ENCODE measurements around the gene GRAMD1A.
"Not testable (repeated sequence)": the region's sequence is repeated elsewhere in the genome, so short reads cannot be mapped to it uniquely, and the experiment has no call there.

Gene GRAMD1A

GRCh38 chr19:35015270-35015953 is 15.3 kb downstream of the GRAMD1A start:
- no peak for DNase-seq (ENCODE audit: extremely low spot score, insufficient read length, low read depth)
- no peak for FAIRE-seq

DNA sequence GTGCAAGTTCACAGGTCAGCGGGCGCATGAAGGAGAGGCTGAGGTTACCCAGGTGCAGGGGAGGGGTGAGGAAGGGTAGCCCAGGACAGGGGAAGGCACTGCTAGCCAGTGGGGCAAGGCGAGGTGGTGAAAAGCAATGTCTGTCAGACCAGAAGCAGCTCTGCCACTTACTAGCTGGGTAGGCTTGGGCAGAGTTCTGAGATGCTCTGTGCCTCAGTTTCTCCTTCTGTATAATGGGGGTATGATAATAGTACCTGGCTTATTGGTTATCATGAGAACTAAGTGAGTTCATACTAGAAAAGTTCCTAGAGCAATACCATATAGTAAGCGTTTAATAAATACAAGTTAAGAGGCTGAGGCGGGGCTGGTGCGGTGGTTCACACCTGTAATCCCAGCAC is 15.8 kb downstream of the GRAMD1A start:
- FAIRE-seq: no peak

GRCh38 chr19:35017507-35017906 is 17.4 kb downstream of the GRAMD1A start:
- FAIRE-seq (no peak), DNase-seq (ENCODE audit: extremely low spot score, insufficient read length, low read depth) (no peak)

More for the DNA sequence above, 15.8 kb downstream of the GRAMD1A start:
- DNase-seq (ENCODE audit: extremely low spot score, insufficient read length, low read depth): no peak

GRCh38 chr19:35018379-35018778 is 18.3 kb downstream of the GRAMD1A start:
- DNase-seq (ENCODE audit: extremely low spot score, insufficient read length, low read depth) (no peak), FAIRE-seq (no peak)

GRCh38 chr19:35019144-35019543 is 19.0 kb downstream of the GRAMD1A start:
- DNase-seq (ENCODE audit: extremely low spot score, insufficient read length, low read depth) (no peak), FAIRE-seq (no peak)

DNA sequence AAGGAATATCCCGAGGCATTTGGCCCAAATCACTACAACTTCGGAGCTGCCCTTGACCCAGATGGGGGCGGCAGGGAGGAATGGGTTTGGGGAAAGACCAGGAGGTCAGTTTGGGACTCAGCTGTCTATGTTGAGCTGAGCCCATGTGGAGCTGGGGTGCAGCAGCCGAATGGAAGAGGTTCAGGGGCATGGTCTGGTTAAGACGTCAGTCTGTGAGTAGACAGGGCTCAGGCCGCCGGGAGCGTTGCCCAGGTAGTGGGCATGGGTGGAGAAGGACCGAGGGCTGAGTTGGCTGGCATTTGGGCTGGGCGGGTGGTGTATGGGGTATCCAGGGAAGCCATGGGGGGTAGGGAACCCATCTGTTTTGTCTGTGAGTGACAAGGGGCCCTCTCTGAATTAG is 20.9 kb downstream of the GRAMD1A start:
- DNase-seq (ENCODE audit: extremely low spot score, insufficient read length, low read depth) (no peak), FAIRE-seq (no peak)

GRCh38 chr19:35021596-35021995 is 21.5 kb downstream of the GRAMD1A start:
- no peak for FAIRE-seq

DNA sequence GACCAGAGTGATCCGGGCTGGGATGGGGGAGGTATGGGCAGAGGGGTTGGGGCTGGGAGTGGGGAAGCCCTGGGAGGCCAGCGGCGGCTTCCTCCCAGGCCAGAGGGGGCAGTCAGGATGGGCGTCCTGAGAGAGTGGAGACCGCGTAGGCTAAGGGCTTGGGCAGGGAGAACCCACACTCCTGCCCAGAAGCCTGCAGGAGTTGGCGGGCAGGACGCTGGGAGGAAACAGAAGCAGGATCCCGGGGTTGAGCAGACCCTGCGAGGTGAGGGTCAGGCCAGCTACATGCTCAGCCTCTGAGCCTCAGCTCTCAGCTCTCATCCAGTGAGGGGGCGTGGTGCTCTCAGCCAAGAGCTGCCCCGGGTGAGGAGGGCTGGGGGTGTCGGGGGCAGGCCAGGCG is 22.3 kb downstream of the GRAMD1A start:
- DNase-seq (ENCODE audit: extremely low spot score, insufficient read length, low read depth) (no peak), FAIRE-seq (no peak)

More at GRCh38 chr19:35021596-35021995, 21.5 kb downstream of the GRAMD1A start:
- no peak for DNase-seq (ENCODE audit: extremely low spot score, insufficient read length, low read depth)

DNA sequence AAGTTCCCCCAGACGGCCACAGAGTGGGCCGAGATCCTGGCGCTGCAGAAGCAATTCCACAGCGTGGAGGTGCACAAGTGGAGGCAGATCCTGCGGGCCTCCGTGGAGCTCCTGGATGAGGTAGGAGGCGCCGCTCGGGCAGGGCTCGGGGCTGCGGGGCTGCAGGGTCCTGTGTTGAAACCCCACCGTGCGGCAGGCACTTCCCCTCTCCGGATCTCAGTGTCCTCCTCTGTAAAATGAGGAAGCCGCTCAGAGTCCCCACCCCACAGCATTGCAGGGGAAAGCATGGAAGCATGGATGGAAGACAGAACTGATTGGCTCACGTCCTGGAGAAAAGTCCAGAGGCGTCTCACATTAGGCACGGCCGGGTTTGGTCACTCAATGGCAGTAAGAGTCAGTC is 23.3 kb downstream of the GRAMD1A start:
- DNase-seq (ENCODE audit: extremely low spot score, insufficient read length, low read depth): no peak
- FAIRE-seq: no peak

DNA sequence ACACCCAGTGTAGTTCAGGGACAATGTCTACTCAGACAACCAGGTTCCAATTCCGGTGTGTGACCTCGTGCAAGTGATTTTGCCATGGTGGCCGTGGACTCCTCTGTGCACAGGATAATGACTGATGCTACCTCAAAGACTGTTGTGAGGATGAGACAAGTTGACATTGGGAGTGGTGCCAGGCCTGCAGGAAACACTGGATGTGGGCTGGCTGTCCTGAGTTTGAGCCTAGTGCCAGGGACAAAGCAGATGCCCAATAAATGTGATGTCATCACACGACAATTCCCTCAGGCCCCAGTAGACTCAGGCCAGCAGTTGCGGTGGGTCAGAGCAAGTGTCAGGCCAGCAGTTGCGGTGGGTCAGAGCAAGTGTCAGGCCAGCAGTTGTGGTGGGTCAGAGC is 24.0 kb downstream of the GRAMD1A start:
- FAIRE-seq (no peak), DNase-seq (ENCODE audit: extremely low spot score, insufficient read length, low read depth) (no peak)

DNA sequence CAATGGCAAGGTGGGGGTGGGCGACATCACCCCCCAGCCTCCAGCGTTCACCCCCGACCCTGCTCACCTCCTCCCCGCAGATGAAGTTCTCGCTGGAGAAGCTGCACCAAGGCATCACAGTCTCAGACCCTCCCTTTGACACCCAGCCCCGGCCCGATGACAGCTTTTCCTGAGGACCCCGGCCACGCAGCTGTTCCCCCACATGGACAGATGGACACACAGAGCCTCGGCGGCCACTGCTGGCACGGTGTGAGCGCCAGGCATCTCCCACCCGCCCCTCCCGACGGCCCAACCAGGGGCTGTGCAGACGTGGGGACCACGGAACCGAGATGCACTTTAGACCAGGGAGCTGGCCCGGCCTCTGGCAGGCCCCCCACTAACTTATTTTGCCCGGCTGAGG is 25.8 kb downstream of the GRAMD1A start:
- no peak for DNase-seq (ENCODE audit: extremely low spot score, insufficient read length, low read depth)
- no peak for FAIRE-seq

GRCh38 chr19:35026418-35026817 is 26.3 kb downstream of the GRAMD1A start:
- no peak for FAIRE-seq
- no peak for DNase-seq (ENCODE audit: extremely low spot score, insufficient read length, low read depth)

DNA sequence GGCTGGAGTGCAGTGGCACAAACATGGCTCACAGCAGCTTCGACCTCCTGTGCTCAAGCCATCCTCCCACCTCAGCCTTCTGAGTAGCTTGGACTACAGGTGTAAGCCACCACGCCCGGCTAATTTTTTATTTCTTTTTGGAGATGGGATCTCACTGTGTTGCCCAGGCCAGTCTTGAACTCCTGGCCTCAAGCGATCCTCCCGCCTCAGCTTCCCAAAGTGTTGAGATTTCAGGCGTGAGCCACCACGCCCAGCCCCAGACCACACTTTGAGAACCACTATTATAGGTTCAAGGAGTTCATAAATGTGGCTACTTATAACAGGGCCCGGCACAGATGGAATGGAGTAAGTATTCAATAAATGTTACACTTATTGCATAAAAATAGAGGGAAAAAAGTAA is 26.9 kb downstream of the GRAMD1A start:
- DNase-seq (ENCODE audit: extremely low spot score, insufficient read length, low read depth) (no peak), FAIRE-seq (no peak)

DNA sequence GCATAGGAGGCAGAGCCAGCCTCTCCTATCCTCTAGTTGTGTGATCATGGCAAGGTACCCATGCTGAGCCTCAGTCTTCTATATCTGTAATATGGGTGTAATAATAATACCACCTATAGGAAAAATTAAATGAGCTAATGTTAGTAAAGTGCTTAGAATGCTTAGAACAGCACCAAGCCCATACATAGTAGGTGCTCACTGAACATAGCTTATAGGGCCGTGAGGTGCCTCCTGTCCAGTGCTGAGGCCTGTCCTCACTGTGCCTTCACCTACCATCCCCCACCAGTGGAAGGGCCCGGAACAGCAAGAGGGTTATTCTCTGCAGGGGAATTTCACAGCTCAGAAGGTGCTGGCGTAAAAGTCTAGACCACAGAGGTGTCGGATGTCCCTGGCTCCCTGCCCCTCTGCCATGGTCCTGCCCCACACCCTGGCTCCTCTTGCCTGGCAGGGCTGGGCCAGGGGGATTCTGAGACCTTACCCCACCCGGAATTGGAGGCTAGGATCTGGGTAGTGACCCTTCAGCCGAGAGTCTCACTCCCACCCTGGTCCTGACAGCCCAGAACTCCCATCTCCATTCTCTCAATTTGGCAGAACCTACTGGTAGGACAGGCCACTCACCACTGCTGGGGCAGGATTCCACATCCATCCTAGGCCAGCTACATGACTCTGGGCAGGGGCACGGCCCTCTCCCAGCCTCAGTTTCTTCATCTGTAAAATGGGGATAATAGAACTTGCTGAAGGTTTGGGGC is 27.9 kb downstream of the GRAMD1A start:
- no peak for FAIRE-seq
- no peak for DNase-seq (ENCODE audit: extremely low spot score, insufficient read length, low read depth)

GRCh38 chr19:35028600-35028885 is 28.4 kb downstream of the GRAMD1A start:
- DNase-seq (ENCODE audit: extremely low spot score, insufficient read length, low read depth); FAIRE-seq: not testable (repeated sequence)

DNA sequence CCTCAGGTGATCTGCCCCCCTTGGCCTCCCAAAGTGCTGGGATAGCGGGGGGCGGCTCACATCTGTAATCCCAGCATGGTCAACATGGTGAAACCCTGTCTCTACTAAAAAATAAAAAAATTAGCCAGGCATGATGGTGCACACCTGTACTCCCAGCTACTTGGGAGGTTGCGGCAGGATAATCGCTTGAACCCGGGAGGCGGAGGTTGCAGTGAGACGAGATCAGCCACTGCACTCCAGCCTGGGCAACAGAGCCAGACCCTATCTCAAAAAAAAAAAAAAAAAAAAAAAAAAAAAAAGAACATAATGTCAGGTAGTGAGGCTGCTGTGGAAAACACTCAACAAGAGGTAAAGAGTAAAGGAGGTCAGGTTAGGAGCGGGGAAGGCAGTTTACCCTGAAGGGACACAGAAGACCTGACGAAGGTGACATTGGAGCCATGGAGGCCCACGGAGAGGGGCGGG is 29.2 kb downstream of the GRAMD1A start:
- FAIRE-seq; DNase-seq (ENCODE audit: extremely low spot score, insufficient read length, low read depth): not testable (repeated sequence)

GRCh38 chr19:35029737-35030256 is 29.7 kb downstream of the GRAMD1A start:
- FAIRE-seq: no peak
- DNase-seq (ENCODE audit: extremely low spot score, insufficient read length, low read depth): no peak

- DNase-seq (ENCODE audit: extremely low spot score, insufficient read length, low read depth): no peak
- no peak for FAIRE-seq
Observed at GRCh38 chr19:35030257-35031071, 30.3 kb downstream of the GRAMD1A start, which contains the start of gene SCN1B. TSS of gene SCN1B (plus strand) at chr19:35030470. CDS start at chr19:35030821, 351 bp downstream.

GRCh38 chr19:35031072-35031881 is 31.2 kb downstream of the GRAMD1A start:
- no peak for FAIRE-seq
- DNase-seq (ENCODE audit: extremely low spot score, insufficient read length, low read depth): no peak

Data from GM18507 (cell line).